Smooth muscle cell (in vitro differentiated cells): ENCODE measurements around the gene USB1. TPM values are rescaled to one million over a fixed set of nuclear protein-coding genes. Genes with fewer than 3 reads are reported as not detected.

Experiments
- DNase-seq: peaks from one replicate; lab custom pipeline; 2025; ENCODE audit not compliant: unreplicated experiment; lab: John Stamatoyannopoulos, UW
- H2AFZ ChIP-seq: fragments of 200-600 bp; sonication (generic); 2 replicates; pipeline ENCODE4 v1.6.0; 2016; ENCODE audit warnings: antibody characterized with exemption, low read depth, mild to moderate bottlenecking
- H3F3A ChIP-seq: fragments of 200-600 bp; sonication (generic); 2 replicates; pipeline ENCODE4 v1.6.0; 2017; ENCODE audit warnings: antibody characterized with exemption, low read depth
- H3K27ac ChIP-seq: fragments of 200-600 bp; sonication (generic); 2 replicates; pipeline ENCODE4 v1.5.1; 2016; ENCODE audit warnings: low read depth, mild to moderate bottlenecking
- H3K27me3 ChIP-seq: fragments of 200-600 bp; sonication (generic); 2 replicates; pipeline ENCODE4 v1.6.1; 2016; ENCODE audit warnings: low read depth, mild to moderate bottlenecking
- H3K36me3 ChIP-seq: fragments of 200-600 bp; sonication (generic); 2 replicates; pipeline ENCODE4 v1.5.1; 2016; ENCODE audit warnings: low read depth
- H3K4me1 ChIP-seq: fragments of 200-600 bp; sonication (generic); 2 replicates; pipeline ENCODE4 v1.5.1; 2016; ENCODE audit warnings: low read depth
- H3K4me2 ChIP-seq: fragments of 200-600 bp; sonication (generic); 2 replicates; pipeline ENCODE4 v1.6.0; 2016; ENCODE audit warnings: mild to moderate bottlenecking
- H3K4me3 ChIP-seq: fragments of 200-600 bp; sonication (generic); 2 replicates; pipeline ENCODE4 v1.5.1; 2016; ENCODE audit warnings: mild to moderate bottlenecking
- H3K79me2 ChIP-seq: fragments of 200-600 bp; sonication (generic); 2 replicates; pipeline ENCODE4 v1.6.0; 2016; ENCODE audit warnings: low read depth, mild to moderate bottlenecking
- H3K9ac ChIP-seq: fragments of 200-600 bp; sonication (generic); 2 replicates; pipeline ENCODE4 v1.6.0; 2016; ENCODE audit warnings: low read depth
- H3K9me3 ChIP-seq: fragments of 200-600 bp; sonication (generic); replicated peaks from 2 replicates; pipeline ENCODE4 v1.5.1; 2016; ENCODE audit warnings: low read depth
- H4K20me1 ChIP-seq: fragments of 200-600 bp; sonication (generic); 2 replicates; pipeline ENCODE4 v1.6.0; 2016; ENCODE audit warnings: low read depth
- CTCF ChIP-seq: fragments of 200-600 bp; sonication (generic); IDR thresholded peaks from 2 replicates; pipeline ENCODE4 v1.5.1; 2017; ENCODE audit warnings: borderline replicate concordance, mild to moderate bottlenecking, antibody characterized with exemption; ENCODE audit not compliant: insufficient read depth, poor library complexity, severe bottlenecking
- WGBS: methylation state at CpG from one replicate; pipeline ENCODE4 v1.1.7; 2016; ENCODE audit warnings: low lambda C conversion rate; 5-methylcytosine and 5-hydroxymethylcytosine counted together
- polyA plus RNA-seq: library from polyadenylated mRNA; unstranded; fragments of >200 nt; fragmentation: Nextera tagmentation; extraction: Ambion mirVana; gene quantifications from 2 replicates; pipeline ENCODE4 v1.2.1, GENCODE V29; 2016
- total RNA-seq: library from RNA; depleted of rRNA; stranded (reverse); fragments of >200 nt; gene quantifications from 2 replicates; pipeline ENCODE4 v1.2.3, GENCODE V29; 2014

The USB1 gene
- total and polyA plus RNA-seq, 2 experiments from 2014 or later, result 26.9 to 56.6 TPM

GRCh38 chr16:57986196-57986595 is 15.0 kb upstream of the USB1 start:
- Histone ChIP-seq H3K9ac (no peak overlapping the region), H3K9me3 (no peaks in the 10 kb centered on the region), H4K20me1 (no peaks in the 10 kb centered on the region), H2AFZ (no peak overlapping the region), H3K4me3 (peak overlapping the region; percentile 59), H3K27me3 (peaks cover 11% of the 10 kb centered on the region), H3K4me1 (peaks cover 6% of the 10 kb centered on the region), H3K4me2 (no peak overlapping the region), H3K36me3 (no peaks in the 10 kb centered on the region), H3F3A (no peaks in the 10 kb centered on the region), H3K79me2 (no peaks in the 10 kb centered on the region), H3K27ac (no peak overlapping the region)
- TF ChIP-seq CTCF, result no peak
- 71% methylated on average over 9 of the region's 9 CpGs for WGBS
- no peak for DNase-seq

GRCh38 chr16:57987441-57988177 is 13.6 kb upstream of the USB1 start:
- DNase-seq, result no peak
- H3K4me3 ChIP-seq, result no peak overlapping the region
- H2AFZ ChIP-seq, result no peak overlapping the region
- H3K9ac ChIP-seq, result no peak overlapping the region
- no peak for TF ChIP-seq CTCF
- peaks cover 11% of the 10 kb centered on the region for H3K27me3 ChIP-seq
- H3K9me3 ChIP-seq, result no peaks in the 10 kb centered on the region
- no peaks in the 10 kb centered on the region for H4K20me1 ChIP-seq
- no peak overlapping the region for H3K4me2 ChIP-seq
- no peaks in the 10 kb centered on the region for H3K79me2 ChIP-seq
- H3F3A ChIP-seq, result no peaks in the 10 kb centered on the region
- peaks cover 6% of the 10 kb centered on the region for H3K4me1 ChIP-seq
- no peaks in the 10 kb centered on the region for H3K36me3 ChIP-seq
- 95% methylated on average over 8 of the region's 8 CpGs for WGBS
- no peak overlapping the region for H3K27ac ChIP-seq

- Histone ChIP-seq H3K79me2 (no peaks in the 10 kb centered on the region), H3K9ac (no peak overlapping the region), H4K20me1 (no peaks in the 10 kb centered on the region), H3K27ac (no peak overlapping the region), H2AFZ (no peak overlapping the region), H3K9me3 (no peaks in the 10 kb centered on the region), H3K4me2 (no peak overlapping the region), H3F3A (no peaks in the 10 kb centered on the region), H3K4me1 (peaks cover 6% of the 10 kb centered on the region), H3K4me3 (no peak overlapping the region), H3K27me3 (peaks cover 11% of the 10 kb centered on the region), H3K36me3 (no peaks in the 10 kb centered on the region)
- DNase-seq, result no peak
- no peak for TF ChIP-seq CTCF
- 83% methylated on average over 1 of the region's 1 CpG for WGBS
Observed at GRCh38 chr16:57988929-57989328, 12.3 kb upstream of the USB1 start.

- 94% methylated on average over 11 of the region's 11 CpGs for WGBS
- H3K4me1 ChIP-seq, result peaks cover 5% of the 10 kb centered on the region
Observed at GRCh38 chr16:57991551-57992059, 9.6 kb upstream of the USB1 start.

More at GRCh38 chr16:57991551-57992059, 9.6 kb upstream of the USB1 start:
- Histone ChIP-seq H3K79me2 (no peaks in the 10 kb centered on the region), H3F3A (no peaks in the 10 kb centered on the region), H3K27ac (no peak overlapping the region), H2AFZ (no peak overlapping the region), H3K4me3 (no peak overlapping the region), H3K4me2 (no peak overlapping the region), H3K9ac (no peak overlapping the region), H3K27me3 (no peaks in the 10 kb centered on the region), H3K9me3 (no peaks in the 10 kb centered on the region), H3K36me3 (no peaks in the 10 kb centered on the region), H4K20me1 (peaks cover 7% of the 10 kb centered on the region)
- DNase-seq, result no peak
- no peak for TF ChIP-seq CTCF
